Measurements from ENCODE around the gene SLC6A17. TPM values are rescaled to one million over a fixed set of nuclear protein-coding genes. Genes with fewer than 3 reads are reported as not detected.
A peak's percentile ranks its signal among the peaks of the same experiment; 100 is the strongest.

Gene SLC6A17
- total RNA-seq, 1 donor from 2014 or later = 0.14 TPM

- no peaks in the 10 kb centered on the region for H3K36me3 Mint-ChIP-seq (ENCODE audit: low read depth)
- DNase-seq (ENCODE audit: low read depth, low spot score) = peak; percentile 83
- peaks cover 28% of the 10 kb centered on the region for H3K4me1 Mint-ChIP-seq
- H3K9me3 Mint-ChIP-seq = no peaks in the 10 kb centered on the region
- peaks cover 36% of the 10 kb centered on the region for H3K27me3 Mint-ChIP-seq (ENCODE audit: low read depth)
- no peak overlapping the region for H3K27ac Mint-ChIP-seq (ENCODE audit: unreplicated experiment)
- TF ChIP-seq, protein P1, sequence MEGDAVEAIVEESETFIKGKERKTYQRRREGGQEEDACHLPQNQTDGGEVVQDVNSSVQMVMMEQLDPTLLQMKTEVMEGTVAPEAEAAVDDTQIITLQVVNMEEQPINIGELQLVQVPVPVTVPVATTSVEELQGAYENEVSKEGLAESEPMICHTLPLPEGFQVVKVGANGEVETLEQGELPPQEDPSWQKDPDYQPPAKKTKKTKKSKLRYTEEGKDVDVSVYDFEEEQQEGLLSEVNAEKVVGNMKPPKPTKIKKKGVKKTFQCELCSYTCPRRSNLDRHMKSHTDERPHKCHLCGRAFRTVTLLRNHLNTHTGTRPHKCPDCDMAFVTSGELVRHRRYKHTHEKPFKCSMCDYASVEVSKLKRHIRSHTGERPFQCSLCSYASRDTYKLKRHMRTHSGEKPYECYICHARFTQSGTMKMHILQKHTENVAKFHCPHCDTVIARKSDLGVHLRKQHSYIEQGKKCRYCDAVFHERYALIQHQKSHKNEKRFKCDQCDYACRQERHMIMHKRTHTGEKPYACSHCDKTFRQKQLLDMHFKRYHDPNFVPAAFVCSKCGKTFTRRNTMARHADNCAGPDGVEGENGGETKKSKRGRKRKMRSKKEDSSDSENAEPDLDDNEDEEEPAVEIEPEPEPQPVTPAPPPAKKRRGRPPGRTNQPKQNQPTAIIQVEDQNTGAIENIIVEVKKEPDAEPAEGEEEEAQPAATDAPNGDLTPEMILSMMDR (conservative IDR thresholded peaks at IDR 0.05) = peak; percentile 90
- peak overlapping the region; percentile 86 for H3K4me3 Mint-ChIP-seq
These were observed 57.5 kb downstream of the SLC6A17 start for GRCh38 chr1:110207831-110208230.

- Mint-ChIP-seq H3K9me3 (no peaks in the 10 kb centered on the region), H3K27ac (ENCODE audit: unreplicated experiment) (peak overlapping the region; percentile 94), H3K4me3 (peak overlapping the region; percentile 85), H3K4me1 (peaks cover 23% of the 10 kb centered on the region), H3K27me3 (ENCODE audit: low read depth) (peaks cover 47% of the 10 kb centered on the region), H3K36me3 (ENCODE audit: low read depth) (no peaks in the 10 kb centered on the region)
- DNase-seq (ENCODE audit: low read depth, low spot score) = no peak
- TF ChIP-seq, protein P1 (conservative IDR thresholded peaks at IDR 0.05) = no peak
These were observed 58.8 kb downstream of the SLC6A17 start for GRCh38 chr1:110208916-110209645.

- peak within 1 kb of the TSS; percentile 94 for H3K27ac Mint-ChIP-seq (ENCODE audit: unreplicated experiment)
- H3K4me3 Mint-ChIP-seq = peak within 1 kb of the TSS; percentile 85
- peak; percentile 77 for DNase-seq (ENCODE audit: low read depth, low spot score)
- no peaks in the 10 kb centered on the region for H3K9me3 Mint-ChIP-seq
- H3K36me3 Mint-ChIP-seq (ENCODE audit: low read depth) = no peaks in the 10 kb centered on the region
- H3K4me1 Mint-ChIP-seq = peaks cover 23% of the 10 kb centered on the region
- TF ChIP-seq, protein P1 (conservative IDR thresholded peaks at IDR 0.05) = peak; percentile 9
- peaks cover 55% of the 10 kb centered on the region for H3K27me3 Mint-ChIP-seq (ENCODE audit: low read depth)
These were observed 59.7 kb downstream of the SLC6A17 start, which contains the start of gene KCNC4 for GRCh38 chr1:110209715-110210603. KCNC4 (plus strand) TSS chr1:110210314; CDS start chr1:110211500, 1,186 bp downstream.

- no peaks in the 10 kb centered on the region for H3K36me3 Mint-ChIP-seq (ENCODE audit: low read depth)
- peak; percentile 37 for DNase-seq (ENCODE audit: low read depth, low spot score)
- H3K4me1 Mint-ChIP-seq = peaks cover 23% of the 10 kb centered on the region
- no peaks in the 10 kb centered on the region for H3K9me3 Mint-ChIP-seq
- peak overlapping the region; percentile 84 for H3K4me3 Mint-ChIP-seq
- TF ChIP-seq, protein P1 (conservative IDR thresholded peaks at IDR 0.05) = no peak
- peaks cover 56% of the 10 kb centered on the region for H3K27me3 Mint-ChIP-seq (ENCODE audit: low read depth)
- no peak overlapping the region for H3K27ac Mint-ChIP-seq (ENCODE audit: unreplicated experiment)
These were observed 60.6 kb downstream of the SLC6A17 start for GRCh38 chr1:110210604-110211495.

All from neural crest cell (in vitro differentiated cells).